K562 (cell line): ENCODE measurements around the gene IL17RC. TPM values are rescaled to one million over a fixed set of nuclear protein-coding genes. Genes with fewer than 3 reads are reported as not detected.
"Not testable (repeated sequence)": the region's sequence is repeated elsewhere in the genome, so short reads cannot be mapped to it uniquely, and the experiment has no call there.

Source experiments
- ATAC-seq: fragments of 200-7000 bp; cut with Tn5 transposase; 3 replicates; pipeline ENCODE4 v1.9.1; 2020; ENCODE audit warnings: moderate library complexity
- BruUV-seq: library from RNA; stranded (reverse); fragments of 400-500 nt; replicated peaks from 2 replicates; lab custom pipeline; 2021; lab: Mats Ljungman, UMichigan
- CTCF ChIA-PET: fragments of 300-600 bp; formaldehyde crosslinking; extraction: SDS; loops from one replicate; lab custom pipeline; 2021; ENCODE audit warnings: low intra/inter-chr PET ratio; lab: Yijun Ruan, JAX
- POLR2A ChIA-PET: fragments of 300-600, 350-650 bp; sonication (Branson Sonifier 250); formaldehyde crosslinking; extraction: SDS; loops from one replicate; lab custom pipeline; 2021; ENCODE audit warnings: antibody characterized with exemption, inconsistent platforms; lab: Yijun Ruan, JAX
- DNase-seq, 4 experiments: peaks; one replicate each; pipeline versions ENCODE4 v3.0.0 to v3.0.0-alpha.2; 2011 to 2018; ENCODE audit warnings: low spot score in 3 of 4, mixed read lengths in 3 of 4; ENCODE audit errors: extremely low read depth in 1 of 4
- FAIRE-seq: peaks from 2 replicates; lab custom pipeline; 2011; peaks lifted over from hg19 to GRCh38; lab: Jason Lieb, UNC
- H2AFZ ChIP-seq: 2 replicates; pipeline ENCODE4 v1.6.0; 2011; ENCODE audit warnings: low read depth, low read length, control low read depth, inconsistent platforms
- H3K27ac ChIP-seq: fragments of 200-600 bp; 3 replicates; pipeline ENCODE4 v1.8.0; 2011; ENCODE audit warnings: low read depth, mild to moderate bottlenecking, control low read depth, inconsistent platforms, low read length, moderate library complexity, mixed read lengths; ENCODE audit errors: extremely low read depth
- H3K27me3 ChIP-seq, 2 experiments: fragments of 300-600 bp in 1 of 2; 2 replicates in 1 of 2; 3 replicates in 1 of 2; pipeline versions ENCODE4 v1.6.0 to v1.8.0; 2011; ENCODE audit warnings: inconsistent platforms in 2 of 2, low read length in 2 of 2, mild to moderate bottlenecking in 1 of 2, mixed read lengths in 1 of 2, moderate library complexity in 1 of 2; ENCODE audit not compliant: control insufficient read depth in 2 of 2, insufficient read depth in 2 of 2
- H3K36me3 ChIP-seq: fragments of 300-600 bp; 3 replicates; pipeline ENCODE4 v1.8.0; 2011; ENCODE audit warnings: mild to moderate bottlenecking, low read length, inconsistent platforms; ENCODE audit not compliant: control insufficient read depth, insufficient read depth
- H3K4me1 ChIP-seq, 2 experiments: fragments of 200-600 bp in 1 of 2; replicated peaks in 1 of 2; 2 replicates in 1 of 2; 3 replicates in 1 of 2; pipeline versions ENCODE4 v1.5.1 to v1.8.0; 2011; ENCODE audit warnings: inconsistent platforms in 2 of 2, low read length in 2 of 2, mild to moderate bottlenecking in 1 of 2, mixed read lengths in 1 of 2, moderate library complexity in 1 of 2; ENCODE audit not compliant: control insufficient read depth in 2 of 2, insufficient read depth in 2 of 2
- H3K4me2 ChIP-seq: 2 replicates; pipeline ENCODE4 v1.6.1; 2011; ENCODE audit warnings: low read length, control low read depth, inconsistent platforms, mixed read lengths; ENCODE audit not compliant: insufficient read depth
- H3K4me3 ChIP-seq: fragments of 200-600 bp; sonication (generic), shearing (Covaris generic); 2 replicates; pipeline ENCODE4 v1.5.1; 2016; ENCODE audit warnings: control low read depth, inconsistent platforms
- H3K79me2 ChIP-seq: fragments of 200-600 bp; 3 replicates; pipeline ENCODE4 v1.8.0; 2011; ENCODE audit warnings: low read length, inconsistent platforms; ENCODE audit not compliant: control insufficient read depth, insufficient read depth
- H3K9ac ChIP-seq, 2 experiments: 2 replicates each; pipeline versions ENCODE4 v1.6.0 to v1.6.1; 2011; ENCODE audit warnings: low read depth in 2 of 2, low read length in 2 of 2, control low read depth in 1 of 2, inconsistent platforms in 1 of 2, mild to moderate bottlenecking in 1 of 2, mixed read lengths in 1 of 2; ENCODE audit not compliant: insufficient read depth in 1 of 2
- H3K9me1 ChIP-seq: one replicate; pipeline ENCODE4 v1.6.0; 2011; ENCODE audit warnings: inconsistent platforms, mild to moderate bottlenecking, low read length, moderate library complexity; ENCODE audit not compliant: control insufficient read depth, insufficient read depth
- H3K9me3 ChIP-seq: replicated peaks from 2 replicates; pipeline ENCODE4 v1.5.1; 2011; ENCODE audit warnings: low read depth, low read length, inconsistent platforms; ENCODE audit not compliant: control insufficient read depth, insufficient read depth
- H4K20me1 ChIP-seq: replicated peaks from 2 replicates; pipeline ENCODE4 v1.6.1; 2011; ENCODE audit warnings: low read length, inconsistent platforms, mixed read lengths; ENCODE audit not compliant: control insufficient read depth, insufficient read depth
- BCOR ChIP-seq: fragments of 450-650 bp; IDR thresholded peaks from 2 replicates; pipeline ENCODE4 v1.6.1; 2016
- CEBPB ChIP-seq: fragments of 450-650 bp; IDR thresholded peaks from 2 replicates; pipeline ENCODE4 v1.6.1; 2016; ENCODE audit warnings: missing genetic modification characterization, missing compliant biosample characterization
- CEBPG ChIP-seq, 3 experiments: fragments of 200-800 bp in 1 of 3; sonication (Bioruptor generic) in 1 of 3; sonication (generic) in 1 of 3; formaldehyde crosslinking in 1 of 3; IDR thresholded peaks in 2 of 3; conservative IDR thresholded peaks in 1 of 3; 2 replicates each; pipeline versions ENCODE4 v1.6.1 to v1.8.0; 2016 to 2022; ENCODE audit warnings: missing compliant biosample characterization in 2 of 3, missing genetic modification characterization in 2 of 3, mild to moderate bottlenecking in 1 of 3, missing genetic modification reagents in 1 of 3
- ILF3 ChIP-seq: fragments of 450-650 bp; IDR thresholded peaks from 2 replicates; pipeline ENCODE4 v1.6.1; 2018; ENCODE audit warnings: antibody characterized with exemption, mild to moderate bottlenecking, moderate library complexity, borderline replicate concordance
- LARP7 ChIP-seq: fragments of 450-650 bp; IDR thresholded peaks from 2 replicates; pipeline ENCODE4 v1.6.1; 2016
- ZNF121 ChIP-seq: sonication (generic); formaldehyde crosslinking; conservative IDR thresholded peaks from 2 replicates; pipeline ENCODE4 v1.8.0; 2022; ENCODE audit warnings: missing genetic modification reagents
- WGBS: fragments of 100-300 bp; shearing (Covaris generic); methylation state at CpG from one replicate; pipeline ENCODE4 v1.1.6; 2016; ENCODE audit warnings: low coverage, mixed read lengths; ENCODE audit not compliant: insufficient coverage; ENCODE audit errors: missing lambda C conversion rate; 5-methylcytosine and 5-hydroxymethylcytosine counted together
- in situ Hi-C: fragments of 300-500 bp; cut with MboI; formaldehyde crosslinking; loops from 4 replicates; pipeline ENCODE4 v1.15.0; 2018; ENCODE audit warnings: inconsistent platforms, mixed read lengths
- intact Hi-C: fragments of 100-400 bp; cut with micrococcal nuclease; formaldehyde crosslinking; loops from 2 replicates; pipeline ENCODE4 v1.14.2; 2022
- polyA plus RNA-seq, 8 experiments: library from polyadenylated mRNA; depleted of rRNA in 4 of 8; stranded (reverse) in 5 of 8; unstranded in 3 of 8; fragments of >200 nt; fragmentation: Nextera tagmentation in 2 of 8; fragmentation: Illumina TruSeq in 1 of 8; extraction: Ambion mirVana in 2 of 8; extraction: Trizol in 1 of 8; gene quantifications; 2 replicates each; pipeline versions ENCODE4 v1.2.1 to v1.2.3, GENCODE V29; 2011 to 2014; ENCODE audit warnings: inconsistent platforms in 1 of 8, missing spikeins in 1 of 8
- total RNA-seq, 7 experiments: library from RNA; depleted of rRNA in 6 of 7; stranded (reverse); fragments of >200 nt in 6 of 7; fragmentation: Illumina TruSeq in 2 of 7; extraction: Trizol in 2 of 7; gene quantifications; 2 replicates each; pipeline versions ENCODE4 v1.2.1 to v1.2.3, GENCODE V29; 2011 to 2021; ENCODE audit warnings: low replicate concordance in 1 of 7
- TF ChIP-seq, protein P1 (sequence below): sonication (generic); formaldehyde crosslinking; IDR thresholded peaks from 2 replicates; pipeline ENCODE4 v1.8.1; 2023; ENCODE audit warnings: mild to moderate bottlenecking, missing genetic modification reagents

The IL17RC gene
- total and polyA plus RNA-seq, 9 of the 15 experiments (the other 6 are each of a cell fraction or from before 2014, with no cell fraction given) = 0.15 to 11.4 (median 7.1) TPM; not detected in 1

DNA sequence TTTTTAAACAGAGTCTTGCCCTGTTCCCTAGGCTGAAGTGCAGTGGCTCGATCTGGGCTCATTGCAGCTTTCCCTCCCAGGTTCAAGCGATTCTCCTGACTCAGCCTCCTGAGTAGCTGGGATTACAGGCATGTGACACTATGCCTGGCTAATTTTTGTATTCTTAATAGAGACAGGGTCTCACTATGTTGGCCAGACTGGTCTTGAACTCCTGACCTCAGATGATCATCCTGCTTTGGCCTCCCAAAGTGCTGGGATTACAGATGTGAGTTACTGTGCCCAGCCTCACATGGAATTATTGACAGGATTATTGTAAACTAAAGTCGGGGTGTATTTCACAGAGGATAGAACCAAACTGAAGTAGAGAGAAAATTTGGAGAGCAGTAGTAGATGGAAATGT is 21.2 kb upstream of the IL17RC start:
- TF ChIP-seq ILF3 (0 out of 2 replicates have a peak, but pooled peaks have one; percentile 37), ZNF121 (peak; percentile 66)
- H3K9me1 ChIP-seq, BruUV-seq, FAIRE-seq, H3K4me2 ChIP-seq, H4K20me1 ChIP-seq, H2AFZ ChIP-seq, H3K27ac ChIP-seq, ATAC-seq, CTCF ChIA-PET, intact Hi-C loops, DNase-seq, H3K9me3 ChIP-seq, in situ Hi-C loops, H3K9ac ChIP-seq, H3K27me3 ChIP-seq, H3K4me3 ChIP-seq: not testable (repeated sequence)
- POLR2A ChIA-PET = interaction anchor here (1.6 to 3.3 kb wide), 2 partner anchors 9 to 11 kb away, joined by 5 to 29 read pairs; partner anchors contain the start of gene IL17RE
- 70% methylated on average over 3 of the region's 3 CpGs for WGBS
- Histone ChIP-seq H3K36me3 (peaks cover 32% of the 10 kb centered on the region), H3K79me2 (peaks cover 34% of the 10 kb centered on the region), H3K4me1 (peaks cover 34 to 36% of the 10 kb centered on the region in 2 experiments)

DNA sequence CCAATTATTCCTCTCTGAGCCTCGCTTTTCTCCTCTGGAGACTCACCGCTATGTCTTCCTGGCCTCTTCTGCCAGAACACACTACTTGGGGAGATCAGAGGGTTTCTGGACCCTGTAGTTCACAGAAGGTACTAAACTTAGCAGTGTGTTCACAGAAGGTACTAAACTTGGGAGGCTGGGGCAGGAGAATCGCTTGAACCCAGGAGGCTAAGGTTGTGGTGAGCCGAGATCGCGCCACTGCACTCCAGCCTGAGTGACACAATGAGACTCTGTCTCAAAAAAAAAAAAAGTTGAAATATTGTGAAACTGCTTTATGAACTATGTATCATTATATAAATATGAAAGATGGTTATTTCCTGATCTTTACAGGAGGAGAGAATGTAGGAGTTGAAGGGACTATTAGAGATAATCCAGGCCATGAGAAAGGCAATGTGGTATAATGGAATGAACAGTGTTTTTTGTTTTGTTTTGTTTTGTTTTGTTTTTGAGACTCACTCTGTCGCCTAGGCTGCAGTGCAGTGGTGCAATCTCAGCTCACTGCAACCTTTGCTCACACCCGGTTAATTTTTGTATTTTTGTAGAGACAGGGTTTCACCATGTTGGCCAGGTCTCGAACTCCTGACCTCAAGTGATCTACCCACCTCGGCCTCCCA is 20.0 kb upstream of the IL17RC start:
- DNase-seq; H3K9me1 ChIP-seq; H3K4me3 ChIP-seq; ATAC-seq; H3K4me2 ChIP-seq; H2AFZ ChIP-seq; BruUV-seq; FAIRE-seq; H4K20me1 ChIP-seq; H3K9ac ChIP-seq; H3K27me3 ChIP-seq; in situ Hi-C loops; intact Hi-C loops; H3K9me3 ChIP-seq; TF ChIP-seq CEBPG (CRISPR knock-in tag; IDR thresholded peaks at IDR 0.05): not testable (repeated sequence)
- H3K36me3 ChIP-seq = peaks cover 29% of the 10 kb centered on the region
- 82% methylated on average over 8 of the region's 10 CpGs for WGBS
- POLR2A ChIA-PET = interaction anchor here (0.9 to 1.7 kb wide), 4 partner anchors 9 to 30 kb away, joined by 3 to 9 read pairs (median 4); no protein-coding TSS in a partner anchor
- CTCF ChIA-PET = interaction anchor here (0.6 kb wide), 1 partner anchor 44 kb away, joined by 4 read pairs; no protein-coding TSS in a partner anchor
- H3K79me2 ChIP-seq = peaks cover 22% of the 10 kb centered on the region
- H3K27ac ChIP-seq = peak overlapping the region; percentile 74; the same call in 1 of the 3 replicates
- H3K4me1 ChIP-seq = peaks cover 30 to 31% of the 10 kb centered on the region in 2 experiments
- TF ChIP-seq CEBPB (tag) (0 out of 2 replicates have a peak, but pooled peaks have one; percentile 20), CEBPG (tag; conservative IDR thresholded peaks at IDR 0.05 in 1 of 2, IDR thresholded peaks at IDR 0.05 in 1 of 2) (peak in 1 of 2 experiments; percentile 32; a peak in 2 of 4 replicates), BCOR (0 out of 2 replicates have a peak, but pooled peaks have one; percentile 8), LARP7 (0 out of 2 replicates have a peak, but pooled peaks have one; percentile 27)
- TF ChIP-seq, protein P1, sequence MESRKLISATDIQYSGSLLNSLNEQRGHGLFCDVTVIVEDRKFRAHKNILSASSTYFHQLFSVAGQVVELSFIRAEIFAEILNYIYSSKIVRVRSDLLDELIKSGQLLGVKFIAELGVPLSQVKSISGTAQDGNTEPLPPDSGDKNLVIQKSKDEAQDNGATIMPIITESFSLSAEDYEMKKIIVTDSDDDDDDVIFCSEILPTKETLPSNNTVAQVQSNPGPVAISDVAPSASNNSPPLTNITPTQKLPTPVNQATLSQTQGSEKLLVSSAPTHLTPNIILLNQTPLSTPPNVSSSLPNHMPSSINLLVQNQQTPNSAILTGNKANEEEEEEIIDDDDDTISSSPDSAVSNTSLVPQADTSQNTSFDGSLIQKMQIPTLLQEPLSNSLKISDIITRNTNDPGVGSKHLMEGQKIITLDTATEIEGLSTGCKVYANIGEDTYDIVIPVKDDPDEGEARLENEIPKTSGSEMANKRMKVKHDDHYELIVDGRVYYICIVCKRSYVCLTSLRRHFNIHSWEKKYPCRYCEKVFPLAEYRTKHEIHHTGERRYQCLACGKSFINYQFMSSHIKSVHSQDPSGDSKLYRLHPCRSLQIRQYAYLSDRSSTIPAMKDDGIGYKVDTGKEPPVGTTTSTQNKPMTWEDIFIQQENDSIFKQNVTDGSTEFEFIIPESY (CRISPR knock-in tag) = peak; percentile 75
- TF ChIP-seq, all 486 proteins: peak for 5; not testable (repeated sequence) for 481
